HG02571 (cell line): ENCODE results near the gene EPB42.
"Not testable (repeated sequence)": the region's sequence is repeated elsewhere in the genome, so short reads cannot be mapped to it uniquely, and the experiment has no call there.

Source experiments
- ATAC-seq: cut with Tn5 transposase; IDR thresholded peaks from one replicate; pipeline ENCODE4 v1.9.1; 2021; ENCODE audit warnings: mild to moderate bottlenecking, moderate library complexity; ENCODE audit not compliant: unreplicated experiment

The EPB42 gene

DNA sequence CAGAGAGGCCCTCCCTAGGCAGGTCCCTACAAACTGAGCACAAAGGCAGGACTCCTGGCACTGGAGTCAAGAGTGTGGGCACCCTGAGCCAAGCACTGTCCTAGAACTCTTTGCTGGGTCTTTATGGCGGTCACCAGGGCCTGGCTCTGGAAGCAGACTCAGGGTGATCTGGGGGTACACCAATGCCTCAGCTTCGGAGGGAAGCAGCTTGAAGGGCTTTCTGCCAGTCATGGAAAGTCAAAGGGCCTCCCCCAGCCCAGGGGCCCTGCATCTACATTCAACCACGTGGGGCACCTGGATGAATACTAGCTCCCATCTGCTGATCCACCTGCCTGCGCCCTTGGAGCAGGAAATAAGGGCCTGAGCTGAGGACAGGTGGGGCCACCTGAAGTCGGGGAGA is 7.4 kb downstream of the EPB42 start:
- no peak for ATAC-seq

DNA sequence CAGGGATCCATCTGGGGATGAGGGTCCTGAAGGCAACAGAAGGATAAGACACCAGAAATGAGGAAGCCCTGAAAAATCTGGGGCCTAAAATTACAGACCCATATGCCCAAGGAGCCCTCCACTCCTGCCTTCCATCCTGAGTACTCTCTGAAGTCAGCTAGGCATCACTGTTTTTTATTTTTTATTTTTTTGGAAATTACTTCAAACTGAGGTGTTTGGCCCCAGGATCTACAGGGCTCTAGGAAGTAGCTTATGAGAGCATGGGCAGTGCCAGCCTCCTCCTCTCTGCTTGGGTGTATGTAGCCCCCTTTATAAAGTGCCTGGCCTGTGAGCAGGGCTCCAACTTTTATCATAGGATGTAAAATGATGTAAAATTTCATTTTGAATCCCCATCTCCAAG is 7.9 kb downstream of the EPB42 start:
- no peak for ATAC-seq

DNA sequence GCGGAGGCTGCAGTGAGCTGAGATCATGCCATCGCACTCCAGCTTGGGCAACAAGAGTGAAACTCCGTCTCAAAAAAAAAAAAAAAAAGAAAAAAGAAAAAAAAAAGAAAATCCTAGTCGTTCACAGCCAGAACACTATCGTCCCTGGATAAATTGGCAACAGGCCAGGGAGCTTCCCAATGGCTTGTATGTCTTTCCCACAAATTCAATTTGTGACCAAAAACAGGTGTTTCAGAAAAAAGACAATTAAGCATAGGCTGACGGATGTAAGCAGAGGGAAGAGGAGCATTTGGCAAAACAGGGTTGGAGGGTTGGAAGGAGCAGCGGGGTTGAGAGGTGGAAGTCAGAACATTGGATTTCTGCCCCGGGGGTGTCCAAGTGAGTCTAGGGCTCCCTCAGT is 8.5 kb downstream of the EPB42 start:
- ATAC-seq: no peak

DNA sequence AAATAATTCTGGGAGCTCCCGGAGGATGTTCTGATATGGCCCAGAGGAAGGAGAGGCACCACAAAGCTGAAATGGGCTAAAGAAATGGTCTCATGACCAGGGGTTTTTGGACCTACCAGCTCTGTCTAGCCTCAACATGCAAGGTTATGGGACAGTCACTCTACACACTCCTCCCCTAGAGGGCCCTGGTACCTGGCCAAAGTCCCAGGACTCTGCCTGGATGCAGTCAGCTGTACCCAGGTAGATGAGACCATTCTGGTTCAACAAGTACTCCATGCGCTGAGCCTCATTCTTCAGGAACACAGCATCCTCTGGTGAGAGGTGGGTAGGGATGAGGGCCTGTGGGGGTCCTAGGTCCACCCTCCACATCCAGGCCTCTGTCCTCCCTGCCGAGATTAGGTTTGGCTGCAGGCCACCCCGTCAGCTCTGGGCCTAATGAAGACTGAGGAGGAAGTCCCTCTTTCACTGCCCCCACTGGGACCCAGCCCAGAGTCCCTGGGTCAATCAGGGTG is 9.5 kb downstream of the EPB42 start:
- no peak for ATAC-seq

DNA sequence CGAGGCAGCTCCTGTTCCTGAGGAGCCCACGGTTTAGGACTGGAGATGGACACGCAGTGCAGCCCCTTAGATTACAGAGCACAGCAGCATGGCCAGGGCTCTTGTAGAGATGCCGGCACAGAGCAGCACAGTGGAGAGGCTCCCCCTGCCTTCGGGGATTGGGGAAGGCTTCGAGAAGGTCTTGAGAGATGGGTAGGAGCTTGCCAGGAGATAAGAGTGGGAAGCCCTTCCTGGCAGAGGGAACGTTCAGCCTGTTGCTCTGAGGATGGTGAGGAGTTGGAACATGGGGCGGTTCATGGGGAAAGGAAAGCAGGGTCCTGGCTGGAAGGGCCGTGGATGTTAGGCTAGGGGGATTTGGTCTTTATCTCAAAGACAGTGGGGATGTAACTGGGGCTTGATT is 10.0 kb downstream of the EPB42 start:
- no peak for ATAC-seq

DNA sequence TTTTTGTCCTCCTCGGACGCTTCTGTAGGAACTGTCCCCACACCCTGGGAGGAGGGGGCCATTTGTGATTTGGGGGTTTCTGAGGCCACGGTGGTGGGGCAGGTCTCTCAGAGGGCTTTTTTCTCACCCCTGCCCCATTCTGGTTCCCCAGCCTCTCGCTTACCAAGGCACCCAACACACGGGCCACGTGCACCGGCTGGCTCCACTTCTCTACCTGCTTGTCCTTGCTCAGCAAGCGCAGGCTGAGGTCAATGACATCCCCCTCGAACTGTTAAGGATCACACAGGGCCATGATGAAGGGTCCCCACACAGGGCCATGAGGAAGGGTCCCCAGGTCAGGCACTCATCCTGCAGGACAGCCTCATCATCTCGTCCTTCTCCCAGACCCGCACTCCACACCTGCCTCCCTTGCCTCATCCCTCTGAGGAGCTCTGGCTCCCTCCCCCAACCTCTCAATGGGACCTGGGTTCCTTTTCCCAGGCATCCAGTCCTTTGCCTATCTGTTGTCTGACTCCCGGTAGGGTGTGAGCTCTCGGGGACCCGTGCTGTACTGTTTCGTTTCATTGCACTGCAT is 10.6 kb downstream of the EPB42 start:
- ATAC-seq: no peak

DNA sequence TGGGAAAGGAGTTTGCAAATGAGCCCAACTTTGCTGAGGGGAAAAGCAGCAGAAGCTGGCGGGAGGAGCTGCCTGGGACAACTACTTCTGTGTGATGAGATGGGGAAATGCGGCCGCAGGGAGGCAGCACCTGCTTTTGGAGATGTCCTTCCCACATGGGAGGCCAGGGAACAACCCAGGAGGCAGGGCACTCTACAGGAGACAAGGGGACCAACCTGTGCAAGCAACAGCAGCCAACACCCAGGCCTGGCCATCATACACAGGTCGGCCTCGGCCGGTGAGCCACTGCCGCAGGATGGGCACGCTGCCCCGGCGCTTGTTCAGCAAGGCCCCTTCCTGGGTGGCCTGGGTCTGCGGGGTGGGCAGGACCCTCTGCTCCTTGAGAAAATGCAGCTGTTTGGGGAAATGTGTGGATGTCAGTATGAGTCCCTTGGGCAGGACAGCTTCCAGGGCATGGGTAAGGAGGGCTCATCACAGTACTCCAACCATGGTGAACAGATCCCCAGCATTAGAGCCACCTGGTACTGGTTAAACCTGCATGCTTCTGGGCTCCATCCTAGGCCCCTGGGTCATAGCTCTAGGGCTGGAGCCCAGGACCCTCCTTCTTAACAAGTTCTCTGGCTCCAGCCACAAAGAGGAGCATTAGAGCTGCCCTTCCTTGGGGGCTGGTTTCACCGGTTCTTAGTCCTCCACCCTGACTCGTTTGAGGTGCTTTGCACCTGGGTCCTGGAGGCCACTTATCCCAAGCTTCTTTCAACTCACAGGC is 11.6 kb downstream of the EPB42 start:
- no peak for ATAC-seq

DNA sequence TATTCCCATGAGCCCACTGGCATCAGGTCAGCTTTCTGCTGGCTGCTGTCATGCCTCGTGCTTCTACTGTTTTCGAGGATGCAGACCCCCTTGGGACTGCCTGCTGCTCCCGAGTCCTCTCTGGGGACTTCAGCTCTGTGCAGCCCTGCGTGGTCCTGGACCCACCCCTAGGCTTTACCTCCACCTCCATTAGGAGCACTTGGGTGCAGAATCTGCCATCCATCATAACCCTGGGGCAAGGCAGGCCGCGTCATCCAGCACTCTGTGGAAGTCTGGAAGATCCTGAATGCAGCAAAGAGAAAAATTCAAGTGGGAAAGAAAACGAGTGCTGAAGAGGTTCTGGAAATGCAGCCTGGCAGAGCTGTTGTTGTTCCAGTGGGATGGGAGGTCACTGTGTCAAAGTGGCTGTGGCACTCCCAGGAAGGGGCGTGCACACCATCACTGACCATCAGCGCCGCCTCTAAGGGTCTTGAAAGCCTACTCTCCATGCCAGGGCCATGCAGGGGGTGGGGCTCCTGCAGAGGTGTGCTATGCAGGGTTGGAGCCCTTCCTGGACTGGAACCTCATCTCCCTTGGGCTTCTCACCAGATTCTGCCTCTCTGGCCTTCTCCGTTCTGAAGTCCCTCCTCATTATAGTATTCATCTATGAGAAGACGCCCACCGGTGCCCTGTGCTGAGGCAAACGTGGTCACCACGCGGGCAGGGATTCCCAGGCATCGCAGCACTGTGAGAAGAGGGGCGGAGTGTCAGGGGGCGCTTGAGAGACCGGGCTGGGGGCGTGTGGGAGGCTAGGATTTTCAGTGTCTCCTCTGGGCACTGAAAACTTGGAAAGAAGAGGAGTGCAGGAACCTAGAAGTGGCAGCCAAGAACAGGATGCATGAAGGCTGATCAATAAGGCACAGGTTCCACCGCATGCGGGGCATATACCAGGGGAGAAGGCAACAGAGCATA is 12.5 kb downstream of the EPB42 start:
- ATAC-seq: no peak

DNA sequence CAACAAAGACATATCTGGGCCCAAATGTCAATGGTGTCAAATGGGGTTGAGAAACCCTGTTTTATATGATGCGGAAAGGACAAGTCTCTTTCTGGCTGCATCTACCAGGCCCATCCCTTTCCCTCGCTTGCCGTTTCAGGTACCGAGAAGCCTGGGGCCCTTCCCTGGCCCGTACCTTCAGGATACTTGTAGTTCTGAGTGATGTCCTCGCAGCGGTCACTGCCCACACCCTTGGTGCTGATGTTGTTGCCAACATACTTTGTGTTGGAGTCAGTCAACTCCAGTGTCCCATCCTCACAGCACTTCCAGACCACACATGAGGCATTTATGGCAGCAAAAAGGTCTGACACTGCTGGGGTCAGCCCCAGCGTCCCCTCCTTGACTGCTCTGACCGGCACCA is 13.8 kb downstream of the EPB42 start:
- ATAC-seq: no peak

DNA sequence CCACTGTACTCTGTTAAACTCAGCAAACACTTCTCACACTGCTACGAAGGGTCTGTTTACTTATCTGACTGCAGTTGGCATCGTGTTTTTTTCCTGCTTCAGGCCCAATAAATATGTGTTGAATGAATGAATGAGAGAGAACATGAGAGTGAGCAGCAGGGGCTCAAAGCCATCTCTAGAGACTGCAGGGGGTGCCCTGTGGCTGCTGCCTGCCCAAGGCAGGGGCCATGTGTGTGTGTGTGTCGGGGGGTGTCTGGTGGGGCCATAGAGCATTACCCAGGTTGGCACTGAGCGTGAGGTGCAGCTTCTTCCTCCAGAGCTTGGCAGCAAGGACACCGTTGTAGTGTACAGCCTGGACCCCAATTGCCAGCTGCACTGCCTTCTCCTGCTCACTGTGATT is 14.8 kb downstream of the EPB42 start:
- no peak for ATAC-seq

DNA sequence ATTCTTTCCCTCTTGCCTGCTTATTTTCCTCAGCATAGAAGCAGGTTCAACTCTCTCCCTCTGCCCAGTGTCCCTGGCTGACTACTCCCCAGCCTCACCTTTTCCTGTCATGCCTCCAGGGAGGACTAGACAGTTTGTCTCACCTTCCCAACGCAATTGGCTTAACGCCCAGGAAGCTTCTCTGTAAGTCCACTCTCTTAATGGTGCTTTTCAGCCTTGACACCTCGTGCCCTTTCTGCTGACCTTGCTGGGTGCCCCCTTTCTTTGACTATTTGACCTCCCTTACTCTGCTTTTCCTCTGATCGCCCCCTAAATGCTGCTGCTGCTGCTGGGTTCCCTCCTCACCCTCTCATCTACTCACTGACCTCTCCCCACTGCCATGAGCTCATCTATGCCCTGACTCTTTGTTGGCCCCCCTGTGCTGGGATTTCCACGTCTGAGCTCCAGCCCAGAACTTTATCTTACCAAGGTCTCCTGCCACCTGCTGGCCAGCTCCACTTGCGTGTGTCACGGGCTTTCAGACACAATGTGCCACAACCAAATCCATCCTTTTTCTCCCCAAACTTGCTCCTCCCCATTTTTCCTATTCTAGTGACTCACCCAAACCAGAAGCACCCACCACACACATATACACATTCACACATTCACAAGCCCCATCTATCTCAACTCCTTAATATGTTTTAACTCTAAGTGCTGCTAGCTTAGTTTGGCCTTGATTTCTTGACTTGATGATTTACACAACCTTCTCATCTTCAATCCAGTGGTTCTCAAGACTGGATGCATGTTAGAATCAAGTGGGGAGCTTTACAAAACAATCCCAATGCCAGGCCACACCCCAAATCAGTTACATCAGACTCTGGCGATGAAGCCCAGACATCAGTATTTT is 16.6 kb downstream of the EPB42 start:
- no peak for ATAC-seq

DNA sequence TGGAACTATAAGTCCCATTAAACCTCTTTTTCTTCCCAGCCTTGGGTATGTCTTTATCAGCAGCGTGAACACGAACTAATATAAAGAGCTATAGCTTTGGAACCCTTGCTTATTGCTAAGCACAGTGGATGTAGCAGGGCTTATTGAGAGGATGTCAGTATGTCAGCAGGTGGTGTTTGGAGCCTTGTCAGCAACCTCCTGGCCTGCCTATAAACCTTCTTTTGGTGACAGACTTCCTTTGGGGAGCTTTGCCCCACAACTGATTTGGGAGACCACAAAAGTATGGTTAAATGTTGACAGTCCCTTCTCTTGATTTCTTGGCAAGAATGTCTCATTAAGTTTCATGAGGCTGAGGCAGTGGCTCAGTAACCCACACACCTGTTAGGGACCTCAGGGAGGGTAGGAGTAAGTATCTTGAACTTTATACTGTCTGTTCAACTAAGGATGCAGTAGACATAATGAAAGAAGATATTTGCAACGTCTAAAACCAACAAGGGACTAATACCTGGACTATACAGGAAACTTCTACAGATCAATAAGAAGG is 20.8 kb downstream of the EPB42 start:
- no peak for ATAC-seq

DNA sequence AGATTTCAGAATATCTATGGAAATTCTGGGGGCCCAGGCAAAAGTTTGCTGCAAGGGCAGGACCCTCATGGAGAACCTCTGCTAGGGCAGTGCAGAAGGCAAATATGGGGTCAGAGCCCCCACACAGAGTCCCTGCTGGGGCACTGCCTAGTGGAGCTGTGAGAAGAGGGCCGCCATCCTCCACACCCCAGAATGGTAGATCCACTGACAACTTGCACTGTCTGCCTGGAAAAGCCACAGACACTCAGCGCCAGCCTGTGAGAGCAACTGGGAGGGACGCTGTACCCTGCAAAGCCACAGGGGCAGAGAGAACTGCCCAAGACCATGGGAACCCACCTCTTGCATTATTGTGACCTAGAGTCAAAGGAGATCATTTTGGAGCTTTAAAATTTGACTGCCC is 21.8 kb downstream of the EPB42 start:
- no peak for ATAC-seq

DNA sequence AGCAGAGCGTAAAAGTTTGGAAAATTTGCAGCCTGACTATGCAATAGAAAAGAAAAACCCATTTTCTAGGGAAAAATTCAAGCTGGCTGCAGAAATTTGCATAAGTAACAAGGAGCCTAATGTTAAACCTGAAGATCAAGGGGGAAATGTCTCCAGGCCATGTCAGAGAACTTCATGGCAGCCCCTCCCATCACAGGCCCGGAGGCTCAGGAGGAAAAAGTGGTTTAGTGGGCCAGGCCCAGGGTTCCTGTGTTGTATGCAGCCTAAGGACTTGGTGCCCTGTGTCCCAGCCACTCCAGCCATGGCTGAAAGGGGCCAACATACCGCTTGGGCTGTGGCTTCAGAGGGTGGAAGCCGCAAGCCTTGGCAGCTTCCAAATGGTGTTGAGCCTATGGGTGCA is 22.3 kb downstream of the EPB42 start:
- ATAC-seq: not testable (repeated sequence)

DNA sequence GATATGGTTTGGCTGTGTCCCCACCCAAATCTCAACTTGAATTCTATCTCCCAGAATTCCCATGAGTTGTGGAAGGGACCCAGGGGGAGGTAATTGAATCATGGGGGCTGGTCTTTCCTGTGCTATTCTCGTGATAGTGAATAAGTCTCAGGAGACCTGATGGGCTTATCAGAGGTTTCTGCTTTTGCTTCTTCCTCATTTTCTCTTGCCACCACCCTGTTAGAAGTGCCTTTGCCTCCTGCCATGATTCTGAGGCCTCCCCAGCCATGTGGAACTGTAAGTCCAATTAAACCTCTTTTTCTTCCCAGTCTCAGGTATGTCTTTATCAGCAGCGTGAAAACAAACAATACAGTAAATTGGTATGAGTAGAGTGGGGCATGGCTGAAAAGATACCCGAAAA is 23.0 kb downstream of the EPB42 start:
- not testable (repeated sequence) for ATAC-seq

DNA sequence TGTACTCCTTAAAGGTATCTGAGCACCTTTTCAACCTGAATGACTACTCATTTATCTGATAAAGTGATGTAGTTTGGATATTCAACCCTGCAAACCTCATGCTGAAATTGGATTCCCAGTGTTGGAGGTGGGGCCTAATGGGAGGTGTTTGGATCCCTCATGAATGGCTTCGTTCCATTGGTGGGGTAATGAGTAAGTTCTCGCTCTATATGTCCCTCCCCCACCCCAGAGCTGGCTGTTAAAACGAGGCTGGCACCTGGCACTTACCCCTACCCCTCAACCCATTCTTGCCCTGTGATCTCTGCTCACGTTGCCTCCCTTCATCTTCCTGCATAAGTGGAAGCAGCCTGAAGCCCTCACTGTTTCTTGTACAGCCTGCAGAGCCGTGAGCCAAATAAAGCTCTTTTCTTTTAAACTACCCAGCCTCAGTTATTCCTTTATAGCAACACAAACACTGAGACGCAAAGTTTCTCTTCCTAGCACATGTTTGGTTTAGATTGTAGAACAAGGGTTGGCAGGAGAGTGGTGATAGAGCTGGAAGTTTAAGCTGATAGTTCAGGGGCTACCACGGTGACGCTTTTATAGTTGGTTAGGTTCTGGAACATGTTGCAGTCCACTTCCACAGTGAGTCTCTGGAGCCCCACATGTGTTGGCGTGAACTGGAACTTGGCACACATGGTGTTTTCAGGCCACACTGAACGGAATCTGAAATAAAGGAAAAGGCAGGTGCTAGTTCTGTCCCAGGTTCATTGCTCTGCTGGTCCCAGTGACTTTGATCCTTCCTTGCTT is 23.9 kb downstream of the EPB42 start:
- ATAC-seq: no peak

DNA sequence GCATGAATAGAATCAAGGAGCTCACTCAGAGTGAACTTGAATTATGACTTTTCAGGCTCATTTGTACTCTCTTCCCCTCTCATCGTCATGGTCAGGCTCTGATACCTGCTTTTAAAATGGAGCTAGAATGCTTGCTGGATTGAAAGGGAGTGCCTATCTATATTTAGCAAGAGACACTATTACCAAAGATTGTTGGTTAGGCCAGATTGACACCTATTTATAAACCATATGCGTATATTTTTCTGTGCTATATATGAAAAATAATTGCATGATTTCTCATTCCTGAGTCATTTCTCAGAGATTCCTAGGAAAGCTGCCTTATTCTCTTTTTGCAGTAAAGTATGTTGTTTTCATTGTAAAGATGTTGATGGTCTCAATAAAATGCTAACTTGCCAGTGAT is 26.0 kb downstream of the EPB42 start:
- no peak for ATAC-seq

DNA sequence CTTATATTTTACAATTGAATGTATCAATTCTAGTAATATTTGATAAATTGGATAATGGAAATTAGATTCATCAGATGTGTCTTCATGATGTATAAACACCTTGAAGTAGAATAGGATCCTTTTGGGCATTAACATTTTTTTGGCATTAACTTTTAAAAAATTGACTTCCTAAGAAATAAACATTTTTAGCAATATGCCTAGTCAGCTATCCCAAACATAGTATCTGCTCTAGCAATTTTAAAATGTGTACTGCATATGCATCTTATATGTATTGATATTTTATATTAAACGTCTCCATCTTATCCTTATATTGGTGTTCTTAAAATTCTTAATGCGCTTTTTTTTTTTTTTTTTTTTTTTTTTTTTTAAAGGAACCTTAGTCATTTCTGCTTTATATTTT is 27.1 kb downstream of the EPB42 start:
- ATAC-seq: no peak

DNA sequence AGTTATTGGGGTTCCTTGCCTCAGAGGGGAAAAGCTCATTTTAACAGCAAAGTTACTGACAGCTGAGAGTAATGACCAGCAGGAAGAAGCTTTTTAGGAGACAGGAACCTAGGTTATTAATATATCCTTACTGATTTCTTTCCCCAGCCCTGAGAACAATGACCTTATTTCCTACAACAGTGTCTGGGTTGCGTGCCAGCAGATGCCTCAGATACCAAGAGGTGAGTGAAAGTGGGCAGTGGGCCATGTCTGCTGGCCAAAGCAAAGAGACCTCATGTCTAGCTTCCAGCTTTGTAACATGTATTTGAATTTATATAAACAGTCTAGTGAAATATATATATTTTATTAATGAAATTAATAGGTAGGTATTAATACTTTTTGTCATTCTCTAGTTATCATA is 30.6 kb downstream of the EPB42 start:
- no peak for ATAC-seq

DNA sequence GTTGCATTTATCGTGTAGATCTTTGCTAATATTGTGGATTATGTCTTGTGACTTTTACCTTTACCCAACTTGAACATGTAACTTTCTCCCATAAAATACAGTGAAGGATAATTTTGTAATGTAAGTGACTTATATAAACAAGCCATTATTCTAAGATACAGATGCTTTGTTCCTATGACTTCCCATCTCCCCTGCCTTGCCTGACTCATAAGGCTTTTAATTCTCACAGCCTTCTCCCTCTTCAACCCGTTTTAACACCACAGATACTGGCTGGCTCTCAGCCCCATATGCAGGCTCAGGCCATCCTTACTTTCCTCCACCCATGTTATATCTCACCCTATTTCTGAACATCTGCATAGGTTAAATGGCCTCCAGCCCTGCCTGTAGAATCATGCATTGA is 31.5 kb downstream of the EPB42 start:
- ATAC-seq: no peak
